GM19438 (cell line): Measurements from ENCODE around the gene MAML1.
"Not testable (repeated sequence)": the region's sequence is repeated elsewhere in the genome, so short reads cannot be mapped to it uniquely, and the experiment has no call there.

ENCODE experiments used
- ATAC-seq: cut with Tn5 transposase; IDR thresholded peaks from one replicate; pipeline ENCODE4 v1.9.1; 2021; ENCODE audit warnings: low read depth; ENCODE audit not compliant: unreplicated experiment

Gene MAML1

GRCh38 chr5:179732412-179732917 lies at the start of gene MAML1:
TSS of gene MAML1 (plus strand) at chr5:179732822. CDS start at chr5:179733113, 291 bp downstream.
- peak; percentile 93 for ATAC-seq

GRCh38 chr5:179689212-179689611 lies 43.4 kb upstream of the MAML1 start:
- not testable (repeated sequence) for ATAC-seq

- ATAC-seq: no peak
Observed at GRCh38 chr5:179694561-179694960, 38.1 kb upstream of the MAML1 start.

- ATAC-seq: no peak
Observed at GRCh38 chr5:179696603-179697002, 36.0 kb upstream of the MAML1 start.

GRCh38 chr5:179697108-179697507 lies 35.5 kb upstream of the MAML1 start:
- ATAC-seq: no peak

- ATAC-seq: not testable (repeated sequence)
Observed at GRCh38 chr5:179697543-179697942, 35.1 kb upstream of the MAML1 start.

GRCh38 chr5:179697993-179698934 lies 34.4 kb upstream of the MAML1 start:
- peak; percentile 91 for ATAC-seq

GRCh38 chr5:179698935-179699615 lies 33.5 kb upstream of the MAML1 start, which contains the start of gene CANX:
TSS of gene CANX (plus strand) at chr5:179698967. CDS start at chr5:179705682, 6,715 bp downstream.
- peak; percentile 1 for ATAC-seq

GRCh38 chr5:179699616-179700237 lies 32.9 kb upstream of the MAML1 start:
- ATAC-seq: no peak

GRCh38 chr5:179700401-179700918 lies 32.2 kb upstream of the MAML1 start:
- no peak for ATAC-seq

- ATAC-seq: no peak
Observed at GRCh38 chr5:179716286-179716685, 16.3 kb upstream of the MAML1 start.

GRCh38 chr5:179720222-179720621 lies 12.4 kb upstream of the MAML1 start:
- no peak for ATAC-seq

GRCh38 chr5:179724163-179724562 lies 8.5 kb upstream of the MAML1 start:
- no peak for ATAC-seq

GRCh38 chr5:179727106-179727505 lies 5.5 kb upstream of the MAML1 start:
- ATAC-seq: no peak

GRCh38 chr5:179729303-179729702 lies 3.3 kb upstream of the MAML1 start:
- ATAC-seq: no peak

GRCh38 chr5:179729727-179730126 lies 2.9 kb upstream of the MAML1 start:
- no peak for ATAC-seq

- ATAC-seq: no peak
Observed at GRCh38 chr5:179730356-179730755, 2.3 kb upstream of the MAML1 start.

GRCh38 chr5:179730852-179731251 lies 1.8 kb upstream of the MAML1 start:
- no peak for ATAC-seq

- peak; percentile 22 for ATAC-seq
Observed at GRCh38 chr5:179731791-179732411, 721 bp upstream of the MAML1 start.
